Psoas muscle (tissue), 8 donors: Measurements from ENCODE around the gene CBR3. TPM values are rescaled to one million over a fixed set of nuclear protein-coding genes. Genes with fewer than 3 reads are reported as not detected.

Experiments
- ATAC-seq, 4 donors: fragments of 200-7000 bp; cut with Tn5 transposase; one replicate each; pipeline ENCODE4 v1.9.1; 2020; ENCODE audit warnings: moderate library complexity in 3 of 4, mild to moderate bottlenecking in 2 of 4
- DNase-seq, 2 donors: peaks; one replicate each; pipeline ENCODE4 v3.0.0-alpha.2; 2020
- H3K27ac ChIP-seq: fragments of 200-600 bp; one replicate; pipeline ENCODE4 v1.8.0; 2022
- H3K27me3 ChIP-seq, 3 donors: fragments of 200-600 bp in 1 of 3; one replicate each; pipeline versions ENCODE4 v1.6.1 to v1.8.0; 2013 to 2022; ENCODE audit warnings: low read length in 2 of 3, mild to moderate bottlenecking in 2 of 3, moderate library complexity in 1 of 3; ENCODE audit not compliant: insufficient read depth in 3 of 3
- H3K36me3 ChIP-seq, 2 donors: fragments of 200-600 bp in 1 of 2; one replicate each; pipeline versions ENCODE4 v1.6.1 to v1.8.0; 2013 to 2022; ENCODE audit warnings: low read depth in 1 of 2, mild to moderate bottlenecking in 1 of 2, moderate library complexity in 1 of 2; ENCODE audit not compliant: insufficient read depth in 1 of 2
- H3K4me1 ChIP-seq: fragments of 200-600 bp; one replicate; pipeline ENCODE4 v1.8.0; 2022
- H3K4me3 ChIP-seq: fragments of 200-600 bp; one replicate; pipeline ENCODE4 v1.8.0; 2022; ENCODE audit warnings: mild to moderate bottlenecking
- H3K9me3 ChIP-seq: fragments of 200-600 bp; one replicate; pipeline ENCODE4 v1.8.0; 2022
- CTCF ChIP-seq: fragments of 200-600 bp; IDR thresholded peaks from one replicate; pipeline ENCODE4 v1.8.0; 2022; ENCODE audit warnings: antibody characterized with exemption
- WGBS, 3 donors: extraction: QIAGEN DNeasy Blood & Tissue Kit; methylation state at CpG; one replicate each; pipeline versions ENCODE4 v1.1.6 to v1.1.7; 2013; 5-methylcytosine and 5-hydroxymethylcytosine counted together
- intact Hi-C, 2 donors: fragments of 100-400 bp; cut with DNase I; formaldehyde crosslinking; loops; one replicate each; pipeline versions ENCODE4 v1.11.0 to v1.14.2; 2022
- polyA plus RNA-seq, 3 donors: library from polyadenylated mRNA; stranded (reverse); fragments of 200-250 nt; gene quantifications; one replicate each; pipeline ENCODE4 v1.2.3, GENCODE V29; 2013
- total RNA-seq, 4 donors: library from RNA; stranded (reverse); fragmentation: NEBNext Ultra II Directional in 2 of 4; extraction: Animal tissue kit (Norgen Biotek cat#: 25700) in 2 of 4; gene quantifications; one replicate each; pipeline versions ENCODE4 v1.2.1 to v1.2.4, GENCODE V29; 2021 to 2023
- donor health status: healthy with polysubstance abuse.
- donor health status: DM: no; HTN: no; CAD: no; lungs with moderate emphysema.
- donor health status: Bipolar disorder and iron deficiency.
- donor health status: healthy.
- donor health status: DM: yes; HTN: yes; CAD: no.
- donor health status: DM: no; HTN: no; CAD: no.
- donor health status: DM: no; HTN: no; CAD: no.
- donor health status: DM: yes; HTN: yes; CAD: no.

Gene CBR3
- total and polyA plus RNA-seq, 7 donors, result 0.64 to 1.9 (median 1.4) TPM

- no peaks in the 10 kb centered on the region for H3K27me3 ChIP-seq
- WGBS, 3 donors, result 89 to 93% (median 90%) methylated on average over 5 of the region's 5 CpGs
- intact Hi-C loops, result no loop called here
- no peak for TF ChIP-seq CTCF
- H3K9me3 ChIP-seq, result no peaks in the 10 kb centered on the region
- H3K4me1 ChIP-seq, result peaks cover 8% of the 10 kb centered on the region
- H3K36me3 ChIP-seq, result no peaks in the 10 kb centered on the region
- DNase-seq, result no peak
- no peak overlapping the region for H3K4me3 ChIP-seq
- ATAC-seq, result peak in 1 of 4 donors; percentile 27
- H3K27ac ChIP-seq, result no peak overlapping the region
These were observed 27.8 kb downstream of the CBR3 start for GRCh38 chr21:36162631-36163030.

- TF ChIP-seq CTCF, result no peak
- no peak overlapping the region for H3K4me3 ChIP-seq
- no peaks in the 10 kb centered on the region for H3K27me3 ChIP-seq
- H3K4me1 ChIP-seq, result peaks cover 3% of the 10 kb centered on the region
- H3K36me3 ChIP-seq, result peaks cover 0 to 2% of the 10 kb centered on the region in 2 donors
- ATAC-seq (no peak), DNase-seq (no peak)
- 49 to 62% (median 51%) methylated on average over 10 of the region's 10 CpGs for WGBS, 3 donors
- H3K9me3 ChIP-seq, result no peaks in the 10 kb centered on the region
- intact Hi-C loops, result no loop called here
- H3K27ac ChIP-seq, result no peak overlapping the region
These were observed 29.2 kb downstream of the CBR3 start for GRCh38 chr21:36163750-36164741.

- peaks cover 0 to 8% of the 10 kb centered on the region in 2 donors for H3K36me3 ChIP-seq
- no peak for ATAC-seq
- peaks cover 3% of the 10 kb centered on the region for H3K4me1 ChIP-seq
- H3K9me3 ChIP-seq, result no peaks in the 10 kb centered on the region
- no peak overlapping the region for H3K4me3 ChIP-seq
- no peak for DNase-seq
- no peak overlapping the region for H3K27ac ChIP-seq
- intact Hi-C loops, result no loop called here
- WGBS, 3 donors, result 92 to 97% (median 97%) methylated on average over 11 of the region's 11 CpGs
- no peaks in the 10 kb centered on the region for H3K27me3 ChIP-seq
- TF ChIP-seq CTCF, result no peak
These were observed 30.5 kb downstream of the CBR3 start for GRCh38 chr21:36165356-36165755.

- TF ChIP-seq CTCF, result no peak
- intact Hi-C loops, result no loop called here
- DNase-seq, result no peak
- H3K4me3 ChIP-seq, result no peak overlapping the region
- no peaks in the 10 kb centered on the region for H3K27me3 ChIP-seq
- peak in 1 of 4 donors; percentile 65 for ATAC-seq
- peaks cover 0 to 8% of the 10 kb centered on the region in 2 donors for H3K36me3 ChIP-seq
- WGBS, 3 donors, result 48 to 78% (median 52%) methylated on average over 7 of the region's 7 CpGs
- H3K9me3 ChIP-seq, result no peaks in the 10 kb centered on the region
- no peak overlapping the region for H3K27ac ChIP-seq
- H3K4me1 ChIP-seq, result peaks cover 9% of the 10 kb centered on the region
These were observed 31.8 kb downstream of the CBR3 start for GRCh38 chr21:36166705-36167104.
